ENCODE measurements around the gene NXPH3. TPM values are rescaled to one million over a fixed set of nuclear protein-coding genes. Genes with fewer than 3 reads are reported as not detected.
A peak's percentile ranks its signal among the peaks of the same experiment; 100 is the strongest.

The NXPH3 gene
- total and polyA plus RNA-seq, 10 of the 15 experiments (the other 5 are each of a cell fraction or from before 2014, with no cell fraction given): 0.08 to 0.35 (median 0.12) TPM; not detected in 2

DNA sequence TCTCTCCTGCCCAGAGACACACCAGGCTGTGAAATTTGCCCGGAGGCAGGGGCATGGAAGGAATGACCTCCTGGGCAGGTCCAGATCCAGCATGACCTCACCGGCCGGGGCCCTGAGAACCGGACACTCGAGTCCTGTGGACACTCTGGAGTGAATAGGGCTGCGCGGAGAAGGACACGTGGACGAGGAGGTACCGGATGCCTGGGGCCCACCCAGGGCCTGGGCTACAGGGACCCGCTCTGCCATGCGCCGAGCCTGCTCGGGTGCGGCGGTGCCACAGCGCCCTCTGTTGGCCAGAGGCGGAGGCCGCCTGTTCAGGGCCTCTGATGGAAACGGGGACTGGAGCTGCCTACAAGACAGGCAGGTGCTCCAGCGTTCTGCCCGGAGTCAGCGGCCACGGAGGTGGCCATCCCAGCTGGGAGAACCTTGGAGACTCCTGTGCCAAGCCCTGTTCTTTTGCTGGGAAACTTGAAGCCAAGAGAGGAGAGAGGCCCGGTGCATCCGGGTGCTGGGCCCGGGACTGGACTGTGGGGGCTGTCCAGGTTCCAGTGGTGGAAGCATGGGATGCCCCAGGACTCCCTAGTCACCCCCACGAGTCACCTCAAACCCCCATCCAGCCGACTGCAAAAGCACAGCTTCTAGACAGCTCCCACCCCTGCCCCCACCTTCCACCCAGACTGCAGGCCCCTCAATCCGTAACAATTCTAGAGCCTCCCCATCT is 19.3 kb upstream of the NXPH3 start (continued):
- TF ChIP-seq, protein P1, sequence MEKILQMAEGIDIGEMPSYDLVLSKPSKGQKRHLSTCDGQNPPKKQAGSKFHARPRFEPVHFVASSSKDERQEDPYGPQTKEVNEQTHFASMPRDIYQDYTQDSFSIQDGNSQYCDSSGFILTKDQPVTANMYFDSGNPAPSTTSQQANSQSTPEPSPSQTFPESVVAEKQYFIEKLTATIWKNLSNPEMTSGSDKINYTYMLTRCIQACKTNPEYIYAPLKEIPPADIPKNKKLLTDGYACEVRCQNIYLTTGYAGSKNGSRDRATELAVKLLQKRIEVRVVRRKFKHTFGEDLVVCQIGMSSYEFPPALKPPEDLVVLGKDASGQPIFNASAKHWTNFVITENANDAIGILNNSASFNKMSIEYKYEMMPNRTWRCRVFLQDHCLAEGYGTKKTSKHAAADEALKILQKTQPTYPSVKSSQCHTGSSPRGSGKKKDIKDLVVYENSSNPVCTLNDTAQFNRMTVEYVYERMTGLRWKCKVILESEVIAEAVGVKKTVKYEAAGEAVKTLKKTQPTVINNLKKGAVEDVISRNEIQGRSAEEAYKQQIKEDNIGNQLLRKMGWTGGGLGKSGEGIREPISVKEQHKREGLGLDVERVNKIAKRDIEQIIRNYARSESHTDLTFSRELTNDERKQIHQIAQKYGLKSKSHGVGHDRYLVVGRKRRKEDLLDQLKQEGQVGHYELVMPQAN (conservative IDR thresholded peaks at IDR 0.05): no peak
- TF ChIP-seq ATF3 (IDR thresholded peaks at IDR 0.05; ENCODE audit: borderline replicate concordance, extremely low read depth, low read depth, low read length) (no peak), HDAC6 (IDR thresholded peaks at IDR 0.05; ENCODE audit: unreplicated experiment) (no peak), HCFC1 (IDR thresholded peaks at IDR 0.05; ENCODE audit: low read length) (0 out of 2 replicates have a peak, but pooled peaks have one; percentile 16), POU2F2 (IDR thresholded peaks at IDR 0.05; ENCODE audit: borderline replicate concordance, low read depth, low read length) (peak; percentile 60; the same call in 1 of the 3 replicates), ETV6 (conservative IDR thresholded peaks at IDR 0.05 in 1 of 2, IDR thresholded peaks at IDR 0.05 in 1 of 2; ENCODE audit: borderline replicate concordance in 1 of 2, low read depth in 1 of 2) (no peak), ZNF274 (IDR thresholded peaks at IDR 0.05; ENCODE audit: insufficient read depth, insufficient read length) (no peak), DPF2 (IDR thresholded peaks at IDR 0.05) (no peak), LARP7 (IDR thresholded peaks at IDR 0.05) (0 out of 2 replicates have a peak, but pooled peaks have one; percentile 69), BHLHE40 (IDR thresholded peaks at IDR 0.05; ENCODE audit: borderline replicate concordance in 1 of 2, low read depth in 2 of 2, low read length in 1 of 2) (peak in 1 of 2 experiments; percentile 41; a peak in 2 of 4 replicates), RAD21 (IDR thresholded peaks at IDR 0.05; ENCODE audit: insufficient read depth, low read depth, low read length) (peak; percentile 93), IRF3 (IDR thresholded peaks at IDR 0.05) (no peak), YBX1 (IDR thresholded peaks at IDR 0.05) (no peak), MYB (IDR thresholded peaks at IDR 0.05; ENCODE audit: borderline replicate concordance, low read depth, low read length) (no peak), SRF (IDR thresholded peaks at IDR 0.05; ENCODE audit: low read depth in 2 of 2, low read length in 2 of 2) (no peak), ZNF592 (IDR thresholded peaks at IDR 0.05) (peak; percentile 63; the same call in 1 of the 2 replicates)
- TF ChIP-seq, protein P2, sequence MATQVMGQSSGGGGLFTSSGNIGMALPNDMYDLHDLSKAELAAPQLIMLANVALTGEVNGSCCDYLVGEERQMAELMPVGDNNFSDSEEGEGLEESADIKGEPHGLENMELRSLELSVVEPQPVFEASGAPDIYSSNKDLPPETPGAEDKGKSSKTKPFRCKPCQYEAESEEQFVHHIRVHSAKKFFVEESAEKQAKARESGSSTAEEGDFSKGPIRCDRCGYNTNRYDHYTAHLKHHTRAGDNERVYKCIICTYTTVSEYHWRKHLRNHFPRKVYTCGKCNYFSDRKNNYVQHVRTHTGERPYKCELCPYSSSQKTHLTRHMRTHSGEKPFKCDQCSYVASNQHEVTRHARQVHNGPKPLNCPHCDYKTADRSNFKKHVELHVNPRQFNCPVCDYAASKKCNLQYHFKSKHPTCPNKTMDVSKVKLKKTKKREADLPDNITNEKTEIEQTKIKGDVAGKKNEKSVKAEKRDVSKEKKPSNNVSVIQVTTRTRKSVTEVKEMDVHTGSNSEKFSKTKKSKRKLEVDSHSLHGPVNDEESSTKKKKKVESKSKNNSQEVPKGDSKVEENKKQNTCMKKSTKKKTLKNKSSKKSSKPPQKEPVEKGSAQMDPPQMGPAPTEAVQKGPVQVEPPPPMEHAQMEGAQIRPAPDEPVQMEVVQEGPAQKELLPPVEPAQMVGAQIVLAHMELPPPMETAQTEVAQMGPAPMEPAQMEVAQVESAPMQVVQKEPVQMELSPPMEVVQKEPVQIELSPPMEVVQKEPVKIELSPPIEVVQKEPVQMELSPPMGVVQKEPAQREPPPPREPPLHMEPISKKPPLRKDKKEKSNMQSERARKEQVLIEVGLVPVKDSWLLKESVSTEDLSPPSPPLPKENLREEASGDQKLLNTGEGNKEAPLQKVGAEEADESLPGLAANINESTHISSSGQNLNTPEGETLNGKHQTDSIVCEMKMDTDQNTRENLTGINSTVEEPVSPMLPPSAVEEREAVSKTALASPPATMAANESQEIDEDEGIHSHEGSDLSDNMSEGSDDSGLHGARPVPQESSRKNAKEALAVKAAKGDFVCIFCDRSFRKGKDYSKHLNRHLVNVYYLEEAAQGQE (IDR thresholded peaks at IDR 0.05; ENCODE audit: low read depth, low read length): no peak

Data from GM12878 (cell line).